Measurements from ENCODE around the gene MAML3. TPM values are rescaled to one million over a fixed set of nuclear protein-coding genes. Genes with fewer than 3 reads are reported as not detected.

The MAML3 gene
- total RNA-seq (2021; fragmentation: NEBNext Ultra II Directional; extraction: Animal tissue kit (Norgen Biotek cat#: 25700)): 1 to 10 TPM; 1.2 to 1.9 (median 1.6) TPM
- long read RNA-seq, partial matches to known transcripts: 0 of 2 reads
- long read RNA-seq, other reads (novel, unspliced or antisense): 2 of 2 reads

GRCh38 chr4:140153718-140154571 lies at the start of gene MAML3:
Gene MAML3 (minus strand): TSS chr4:140154184. CDS start chr4:140153327, 857 bp downstream.
- Mint-ChIP-seq H3K4me1 (ENCODE audit: low read depth) (peaks cover 19% of the 10 kb centered on the region), H3K27me3 (ENCODE audit: insufficient read depth) (no peaks in the 10 kb centered on the region), H3K9me3 (no peaks in the 10 kb centered on the region), H3K27ac (peak within 1 kb of the TSS; percentile 89), H3K36me3 (ENCODE audit: low read depth) (no peaks in the 10 kb centered on the region), H3K4me3 (peak within 1 kb of the TSS; percentile 97)
- TF ChIP-seq CTCF (IDR thresholded peaks at IDR 0.05): no peak
- DNase-seq: peak; percentile 97

- no peak for TF ChIP-seq CTCF (IDR thresholded peaks at IDR 0.05)
- H3K36me3 Mint-ChIP-seq (ENCODE audit: low read depth): no peaks in the 10 kb centered on the region
- no peak for DNase-seq
- H3K4me1 Mint-ChIP-seq (ENCODE audit: low read depth): no peaks in the 10 kb centered on the region
- H3K27ac Mint-ChIP-seq: no peak overlapping the region
- H3K27me3 Mint-ChIP-seq (ENCODE audit: insufficient read depth): peaks cover 23% of the 10 kb centered on the region
- no peak overlapping the region for H3K4me3 Mint-ChIP-seq
- no peaks in the 10 kb centered on the region for H3K9me3 Mint-ChIP-seq
Measured at GRCh38 chr4:140198942-140199341, 45.0 kb upstream of the MAML3 start.

GRCh38 chr4:140195806-140196205 lies 41.8 kb upstream of the MAML3 start:
- no peaks in the 10 kb centered on the region for H3K36me3 Mint-ChIP-seq (ENCODE audit: low read depth)
- no peak for TF ChIP-seq CTCF (IDR thresholded peaks at IDR 0.05)
- H3K9me3 Mint-ChIP-seq: no peaks in the 10 kb centered on the region
- H3K4me1 Mint-ChIP-seq (ENCODE audit: low read depth): no peaks in the 10 kb centered on the region
- peaks cover 19% of the 10 kb centered on the region for H3K27me3 Mint-ChIP-seq (ENCODE audit: insufficient read depth)
- no peak overlapping the region for H3K27ac Mint-ChIP-seq
- H3K4me3 Mint-ChIP-seq: no peak overlapping the region
- DNase-seq: no peak

GRCh38 chr4:140189805-140190204 lies 35.8 kb upstream of the MAML3 start:
- H3K36me3 Mint-ChIP-seq (ENCODE audit: low read depth): no peaks in the 10 kb centered on the region
- H3K4me1 Mint-ChIP-seq (ENCODE audit: low read depth): peaks cover 21% of the 10 kb centered on the region
- no peak overlapping the region for H3K27ac Mint-ChIP-seq
- H3K27me3 Mint-ChIP-seq (ENCODE audit: insufficient read depth): no peaks in the 10 kb centered on the region; the same call in none of the 2 replicates
- TF ChIP-seq CTCF (IDR thresholded peaks at IDR 0.05): no peak
- H3K9me3 Mint-ChIP-seq: no peaks in the 10 kb centered on the region
- no peak overlapping the region for H3K4me3 Mint-ChIP-seq
- DNase-seq: no peak

GRCh38 chr4:140188975-140189374 lies 35.0 kb upstream of the MAML3 start:
- H3K27me3 Mint-ChIP-seq (ENCODE audit: insufficient read depth): no peaks in the 10 kb centered on the region; the same call in none of the 2 replicates
- peak; percentile 12 for DNase-seq
- no peaks in the 10 kb centered on the region for H3K9me3 Mint-ChIP-seq
- H3K27ac Mint-ChIP-seq: no peak overlapping the region
- no peak for TF ChIP-seq CTCF (IDR thresholded peaks at IDR 0.05)
- H3K4me1 Mint-ChIP-seq (ENCODE audit: low read depth): peaks cover 21% of the 10 kb centered on the region
- no peaks in the 10 kb centered on the region for H3K36me3 Mint-ChIP-seq (ENCODE audit: low read depth)
- no peak overlapping the region for H3K4me3 Mint-ChIP-seq

Data from HFFc6 (cell line).